HG03045 (cell line): ENCODE results near the gene CLIC1.
A peak's percentile ranks its signal among the peaks of the same experiment; 100 is the strongest.

Experiments
- ATAC-seq: cut with Tn5 transposase; IDR thresholded peaks from one replicate; pipeline ENCODE4 v1.9.1; 2021; ENCODE audit warnings: mild to moderate bottlenecking, moderate library complexity; ENCODE audit not compliant: unreplicated experiment

Gene CLIC1

GRCh38 chr6:31739639-31740396, 3.5 kb upstream of the CLIC1 start, which contains the start of gene MSH5:
Gene MSH5 (plus strand): TSS chr6:31740005. CDS start chr6:31740467, 462 bp downstream.
- ATAC-seq, result peak; percentile 79

DNA sequence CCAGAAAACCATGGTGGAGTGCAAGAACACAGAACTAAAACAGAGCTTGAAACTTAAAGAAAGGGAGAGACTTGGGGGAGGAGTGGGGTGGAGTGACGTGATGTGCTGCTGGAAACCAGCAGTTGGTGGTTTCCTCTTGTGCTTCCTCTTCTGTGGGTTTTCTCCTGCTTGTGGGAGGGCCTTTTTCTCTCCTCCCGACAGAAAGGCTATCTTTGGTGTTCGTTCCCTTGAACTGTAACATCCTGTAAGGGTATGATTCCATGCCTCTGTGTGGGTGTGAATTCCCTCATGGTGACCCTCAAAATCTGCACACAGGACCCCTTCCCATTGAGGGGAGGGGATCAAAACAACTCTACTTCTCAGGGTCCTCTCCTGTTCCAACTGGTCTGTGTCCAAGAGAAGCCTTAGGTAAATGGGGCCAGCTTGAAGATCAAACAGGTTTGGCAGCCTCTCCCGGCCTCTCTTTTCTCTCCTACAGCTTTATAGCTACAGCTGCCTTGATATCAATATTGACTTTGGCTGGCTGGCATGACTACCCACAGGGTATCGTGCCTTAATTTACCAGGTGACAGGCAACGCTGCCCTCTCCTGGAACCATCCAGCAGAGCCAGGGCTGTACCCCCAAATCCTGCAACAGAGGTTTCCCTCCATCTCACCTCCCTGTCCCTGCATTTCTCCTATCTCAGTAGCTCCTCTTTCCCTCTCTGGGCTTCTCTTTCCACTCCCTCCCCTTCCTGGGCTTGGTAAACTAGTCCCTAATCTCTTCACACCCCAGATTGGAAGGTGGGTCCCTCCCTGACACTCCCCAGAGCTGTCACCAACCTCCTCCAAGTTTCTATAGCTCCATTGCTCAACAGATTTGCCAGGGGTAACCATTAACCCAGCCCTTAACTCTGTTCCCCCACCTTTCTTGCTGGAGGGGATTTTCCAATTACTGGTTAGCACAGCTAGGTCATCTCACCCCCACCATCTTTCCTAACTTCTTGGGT, 2.0 kb upstream of the CLIC1 start:
- no peak for ATAC-seq

- no peak for ATAC-seq
These were observed 1.1 kb upstream of the CLIC1 start for GRCh38 chr6:31737315-31737990.

DNA sequence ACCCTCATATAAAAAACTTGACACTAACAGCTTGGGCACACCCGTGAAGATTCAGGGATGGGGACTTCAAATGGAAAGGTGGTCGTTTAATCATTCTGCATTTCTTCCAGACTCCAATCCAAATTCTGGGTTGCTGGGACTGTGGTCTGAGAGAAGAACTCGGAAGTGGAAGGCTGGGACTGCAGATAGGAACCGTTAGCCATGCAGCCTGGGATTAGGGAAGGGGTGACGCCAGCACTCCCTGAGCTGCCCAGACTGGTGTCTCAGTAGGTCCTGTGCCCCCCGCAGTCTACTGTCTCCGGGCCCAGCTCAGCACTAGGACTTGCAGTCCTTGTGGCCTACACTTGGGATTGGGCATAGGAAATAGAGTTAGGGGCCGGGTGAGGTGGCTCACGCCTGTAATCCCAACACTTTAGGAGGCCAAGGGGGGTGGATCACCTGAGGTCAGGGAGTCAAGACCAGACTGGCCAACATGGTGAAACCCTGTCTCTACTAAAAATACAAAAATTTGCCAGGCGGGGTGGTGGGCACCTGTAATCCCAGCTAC, 511 bp upstream of the CLIC1 start:
- ATAC-seq, result no peak

DNA sequence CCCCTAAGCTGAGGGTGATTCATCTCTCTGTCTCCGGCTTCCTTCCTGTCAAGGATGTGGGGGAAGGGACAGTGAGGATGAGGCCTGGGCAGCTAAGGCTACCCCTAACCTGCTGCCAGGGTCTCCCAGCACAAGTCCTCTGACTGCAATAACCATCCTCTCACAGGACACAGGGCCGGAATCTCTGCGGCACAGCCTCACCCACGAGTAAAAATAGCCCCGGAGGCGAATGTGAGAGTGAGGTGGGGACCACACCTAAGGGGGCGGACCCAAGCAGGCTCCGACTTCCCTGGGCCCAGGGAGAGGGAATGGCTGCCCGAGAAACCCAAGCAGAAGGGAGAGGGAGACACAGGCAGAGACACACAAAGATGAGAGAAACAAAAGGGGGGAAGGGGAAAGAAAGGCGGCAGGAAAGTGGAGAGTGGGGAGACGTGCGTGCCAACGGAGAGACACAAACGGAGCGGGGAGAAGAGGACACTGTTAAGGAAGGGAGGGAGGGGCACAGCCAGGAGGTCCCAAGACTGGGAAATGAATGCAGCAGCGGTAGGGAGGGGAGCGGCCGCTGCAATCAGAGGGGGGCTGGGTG, 1.4 kb downstream of the CLIC1 start:
- ATAC-seq, result no peak

- ATAC-seq, result no peak
These were observed 2.0 kb downstream of the CLIC1 start for GRCh38 chr6:31734247-31734820.

DNA sequence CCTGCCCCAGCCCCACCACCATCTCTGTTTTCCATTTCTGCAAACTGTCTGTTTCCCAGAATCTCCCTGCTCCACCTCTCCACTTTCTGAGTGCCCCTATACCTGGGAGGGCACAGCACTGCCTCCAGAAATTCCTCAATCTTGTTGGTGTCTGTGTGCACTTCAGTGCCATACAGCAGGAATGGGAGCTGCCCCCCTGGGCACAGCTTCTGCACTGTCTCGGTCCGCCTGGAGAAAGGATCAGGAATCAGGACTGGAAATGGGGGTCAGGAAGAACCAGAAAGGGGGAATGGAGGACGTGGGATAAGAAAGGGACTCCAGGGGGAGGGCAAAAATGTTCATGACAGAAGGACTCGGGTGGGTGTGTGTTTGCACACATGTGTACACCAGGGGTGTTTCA, 2.6 kb downstream of the CLIC1 start:
- no peak for ATAC-seq

GRCh38 chr6:31732029-31732428, 4.3 kb downstream of the CLIC1 start:
- ATAC-seq, result no peak

- ATAC-seq, result no peak
These were observed 5.7 kb downstream of the CLIC1 start for GRCh38 chr6:31730631-31731086.

DNA sequence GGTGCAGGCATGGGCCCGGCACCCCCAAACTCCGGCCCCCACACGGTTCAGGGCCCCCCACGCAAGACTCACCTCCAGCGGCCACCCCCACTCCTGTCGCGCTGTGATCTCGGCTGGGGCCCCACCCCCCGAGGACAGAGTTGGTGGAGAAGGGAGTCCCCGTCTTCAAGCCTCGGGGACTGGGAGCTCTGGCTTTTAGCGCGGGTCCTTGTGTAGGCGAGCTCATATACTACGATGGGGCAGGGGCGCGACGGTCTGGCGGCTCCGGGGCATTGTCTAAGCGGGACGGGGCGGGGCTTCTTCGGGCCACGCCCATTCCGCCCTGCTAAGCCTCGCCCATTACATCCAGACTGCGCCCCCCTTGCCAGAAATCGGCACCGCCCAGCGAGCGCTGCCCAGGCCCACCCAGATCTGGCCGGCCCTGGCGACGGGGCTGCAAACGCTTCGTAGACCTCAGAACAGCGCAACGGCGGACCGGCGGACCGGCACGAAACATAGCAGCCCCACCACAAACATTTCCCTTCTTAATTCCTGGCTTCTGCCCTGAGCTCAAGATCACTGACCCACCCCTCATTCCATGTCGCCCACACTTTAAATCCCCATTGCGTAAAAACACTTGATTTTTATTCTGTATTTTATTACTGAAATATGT, 6.2 kb downstream of the CLIC1 start:
- peak; percentile 32 for ATAC-seq

- ATAC-seq, result peak; percentile 56
These were observed 6.8 kb downstream of the CLIC1 start for GRCh38 chr6:31729515-31729978.

DNA sequence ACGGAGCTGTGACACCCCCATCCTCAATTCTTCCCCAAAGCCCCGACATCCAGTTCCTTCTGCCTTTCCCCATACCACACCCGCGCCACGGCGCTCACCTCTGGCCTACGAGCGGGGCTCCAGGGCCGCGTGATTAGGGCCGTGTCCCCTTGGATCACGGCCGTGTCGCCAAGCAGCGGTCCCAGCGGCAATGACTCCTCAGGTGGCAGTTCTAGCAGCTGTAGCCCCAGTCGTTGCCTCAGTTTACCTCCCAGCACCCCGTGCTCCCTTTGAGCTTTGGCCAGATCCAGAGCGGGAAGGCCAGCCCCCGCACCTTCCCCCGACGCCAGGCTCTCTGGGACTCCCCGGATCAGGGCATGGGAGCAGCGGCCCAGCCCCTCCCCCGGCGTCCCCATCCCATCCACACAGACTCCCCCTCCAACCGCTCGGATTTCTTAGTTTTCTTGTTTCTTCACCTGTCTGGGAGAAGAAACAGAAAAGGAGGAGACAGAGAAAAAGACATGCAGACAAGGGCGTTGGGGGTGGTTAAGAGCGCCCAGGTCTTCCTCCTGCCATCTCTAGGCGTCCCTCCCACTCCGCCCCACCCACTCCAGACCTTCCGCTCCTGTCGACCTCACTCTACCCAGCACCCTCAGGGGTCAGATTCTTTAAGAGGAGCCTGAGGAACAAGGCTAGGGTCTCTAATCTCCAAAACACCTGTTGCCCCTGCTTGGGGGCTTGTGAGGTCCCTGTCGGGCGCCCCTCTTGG, 7.4 kb downstream of the CLIC1 start, which contains the start of gene DDAH2:
DDAH2 (minus strand) TSS at position 533 of the 748 bp plus-strand sequence; CDS start at position 395, 138 bp downstream.
- ATAC-seq, result no peak

DNA sequence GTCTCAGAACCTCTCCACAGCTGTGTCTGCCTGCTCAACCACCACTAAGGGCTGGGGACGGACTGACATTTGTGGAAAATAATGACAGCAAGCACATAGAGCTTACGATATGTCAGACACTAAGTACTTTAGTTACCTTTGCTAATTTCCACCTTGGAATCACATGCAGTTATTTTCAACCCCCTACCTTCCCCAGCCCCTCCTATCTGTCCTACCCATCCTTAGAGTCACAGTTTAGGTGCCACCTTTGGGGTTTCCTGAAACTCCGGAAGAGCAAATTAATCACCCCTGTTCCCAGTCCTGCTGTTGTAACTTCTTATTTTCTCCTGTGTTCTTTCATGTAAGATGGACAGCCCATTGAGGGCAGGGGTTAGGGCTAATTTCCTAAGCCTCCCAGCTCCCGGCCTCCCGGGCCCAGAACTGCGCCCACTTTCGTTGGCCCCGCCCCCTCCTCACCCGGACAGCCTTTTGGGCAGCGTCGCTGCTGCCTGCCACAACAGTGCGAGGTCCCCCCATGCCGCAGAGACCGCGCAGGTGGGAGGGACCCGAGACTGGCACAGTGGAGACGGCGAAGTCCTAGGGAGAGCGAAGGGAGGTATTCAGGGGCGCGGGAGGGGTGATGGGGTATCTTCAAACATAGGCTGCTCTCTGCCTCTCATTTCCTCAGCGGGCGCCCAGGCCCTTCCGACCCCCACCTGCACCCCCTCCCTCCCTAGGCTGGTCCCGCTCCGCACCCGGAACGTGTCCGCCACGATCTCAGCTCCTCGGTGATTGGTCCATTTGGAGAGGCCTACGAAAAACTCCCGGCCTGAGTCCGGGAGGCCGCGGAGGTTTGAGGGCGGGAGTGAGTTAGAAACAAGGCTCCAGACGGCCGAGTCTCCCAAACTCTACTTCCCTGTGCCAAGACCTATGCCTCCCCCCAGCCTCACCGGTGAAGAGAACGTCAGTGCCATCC, 8.3 kb downstream of the CLIC1 start:
- no peak for ATAC-seq

- no peak for ATAC-seq
These were observed 9.2 kb downstream of the CLIC1 start for GRCh38 chr6:31727034-31727716.

GRCh38 chr6:31725502-31726350, 10.6 kb downstream of the CLIC1 start:
- no peak for ATAC-seq
